Measurements from ENCODE around the gene SPRR2B. TPM values are rescaled to one million over a fixed set of nuclear protein-coding genes. Genes with fewer than 3 reads are reported as not detected.
"Not testable (repeated sequence)": the region's sequence is repeated elsewhere in the genome, so short reads cannot be mapped to it uniquely, and the experiment has no call there.

The SPRR2B gene
- total and polyA plus RNA-seq, 2 donors (not counting 1 experiment from before 2014, with no cell fraction given): not detected

- ChIA-PET CTCF (no interaction called here), POLR2A (no interaction called here)
- H3K9me3 Mint-ChIP-seq (ENCODE audit: insufficient read depth): no peaks in the 10 kb centered on the region
- TF ChIP-seq EZH2 (IDR thresholded peaks at IDR 0.05; ENCODE audit: borderline replicate concordance, insufficient read depth, low read depth, low read length, poor library complexity, severe bottlenecking) (no peak), CTCF (IDR thresholded peaks at IDR 0.05) (no peak)
- H3K79me2 ChIP-seq (ENCODE audit: control insufficient read depth, insufficient read depth, low read length): no peaks in the 10 kb centered on the region
- intact Hi-C loops (cut with micrococcal nuclease): no loop called here
- no peaks in the 10 kb centered on the region for H3K4me1 Mint-ChIP-seq
- H3K27me3 Mint-ChIP-seq: peaks cover 48% of the 10 kb centered on the region
- no peak within 1 kb of the TSS for H3K4me3 Mint-ChIP-seq
- H3K9ac ChIP-seq (ENCODE audit: low read length): no peak within 1 kb of the TSS
- ATAC-seq (ENCODE audit: low read depth) (no peak), DNase-seq (no peak)
- 56% methylated on average over 2 of the region's 2 CpGs for WGBS (ENCODE audit: insufficient coverage)
- peaks cover 0 to 3% (median 0%) of the 10 kb centered on the region in 3 donors for H3K9me3 ChIP-seq (ENCODE audit: control extremely low read depth in 1 of 3, control insufficient read depth in 2 of 3, insufficient read depth in 1 of 3, low read length in 2 of 3)
- H3K27ac Mint-ChIP-seq: no peak within 1 kb of the TSS
- H3K4me2 ChIP-seq (replicated peaks; ENCODE audit: low read depth, low read length, poor library complexity, severe bottlenecking): no peak within 1 kb of the TSS
- no peak within 1 kb of the TSS for H3K4me3 ChIP-seq (ENCODE audit: control extremely low read depth in 1 of 5, extremely low read depth in 1 of 5, insufficient read depth in 1 of 5, low read depth in 2 of 5, low read length in 4 of 5)
- no peak within 1 kb of the TSS for H2AFZ ChIP-seq (ENCODE audit: insufficient read depth, low read depth, low read length, poor library complexity, severe bottlenecking)
- H3K27ac ChIP-seq (ENCODE audit: low read length in 2 of 2): no peak within 1 kb of the TSS
- H4K20me1 ChIP-seq (ENCODE audit: control insufficient read depth, insufficient read depth, low read length, poor library complexity, severe bottlenecking): no peaks in the 10 kb centered on the region
- peaks cover 0 to 11% (median 3%) of the 10 kb centered on the region in 4 experiments for H3K27me3 ChIP-seq (replicated peaks in 1 of 4; ENCODE audit: control extremely low read depth in 1 of 4, control insufficient read depth in 3 of 4, insufficient read depth in 4 of 4, low read length in 3 of 4)
- no peaks in the 10 kb centered on the region for H3K36me3 ChIP-seq (replicated peaks in 1 of 2; ENCODE audit: control extremely low read depth in 1 of 2, control insufficient read depth in 1 of 2, extremely low read depth in 1 of 2, insufficient read depth in 2 of 2, low read length in 1 of 2)
- no peaks in the 10 kb centered on the region for H3K4me1 ChIP-seq (ENCODE audit: control insufficient read depth in 2 of 2, insufficient read depth in 2 of 2, low read length in 2 of 2)
Measured at GRCh38 chr1:153057375-153057774, 14.0 kb downstream of the SPRR2B start, which contains the start of gene SPRR2A. Gene SPRR2A, minus strand, starts transcription at chr1:153057512. Its CDS starts 777 bp downstream, at chr1:153056735.

- ATAC-seq (ENCODE audit: low read depth); intact Hi-C loops (cut with micrococcal nuclease): not testable (repeated sequence)
Measured at GRCh38 chr1:153056111-153056510, 15.3 kb downstream of the SPRR2B start.

More at GRCh38 chr1:153056111-153056510, 15.3 kb downstream of the SPRR2B start:
- H3K36me3 ChIP-seq (replicated peaks in 1 of 2; ENCODE audit: control extremely low read depth in 1 of 2, control insufficient read depth in 1 of 2, extremely low read depth in 1 of 2, insufficient read depth in 2 of 2, low read length in 1 of 2); H4K20me1 ChIP-seq (ENCODE audit: control insufficient read depth, insufficient read depth, low read length, poor library complexity, severe bottlenecking); H3K9ac ChIP-seq (ENCODE audit: low read length); H3K27ac ChIP-seq (ENCODE audit: low read length in 2 of 2); H3K4me3 ChIP-seq (ENCODE audit: control extremely low read depth in 1 of 5, extremely low read depth in 1 of 5, insufficient read depth in 1 of 5, low read depth in 2 of 5, low read length in 4 of 5); H3K4me3 Mint-ChIP-seq; DNase-seq; CTCF ChIA-PET; H3K79me2 ChIP-seq (ENCODE audit: control insufficient read depth, insufficient read depth, low read length); POLR2A ChIA-PET; H2AFZ ChIP-seq (ENCODE audit: insufficient read depth, low read depth, low read length, poor library complexity, severe bottlenecking); H3K9me3 ChIP-seq (ENCODE audit: control extremely low read depth in 1 of 3, control insufficient read depth in 2 of 3, insufficient read depth in 1 of 3, low read length in 2 of 3); H3K27ac Mint-ChIP-seq; H3K4me1 ChIP-seq (ENCODE audit: control insufficient read depth in 2 of 2, insufficient read depth in 2 of 2, low read length in 2 of 2); H3K9me3 Mint-ChIP-seq (ENCODE audit: insufficient read depth); H3K4me2 ChIP-seq (replicated peaks; ENCODE audit: low read depth, low read length, poor library complexity, severe bottlenecking); H3K4me1 Mint-ChIP-seq; H3K27me3 ChIP-seq (replicated peaks in 1 of 4; ENCODE audit: control extremely low read depth in 1 of 4, control insufficient read depth in 3 of 4, insufficient read depth in 4 of 4, low read length in 3 of 4): not testable (repeated sequence)
- peaks cover 54% of the 10 kb centered on the region for H3K27me3 Mint-ChIP-seq
- 84% methylated on average over 2 of the region's 3 CpGs for WGBS (ENCODE audit: insufficient coverage)

Data from B cell (primary cell).